Transverse colon (tissue), 4 donors: ENCODE measurements around the gene AP1M2. TPM values are rescaled to one million over a fixed set of nuclear protein-coding genes. Genes with fewer than 3 reads are reported as not detected.

ENCODE experiments used
- DNase-seq: peaks from one replicate; pipeline ENCODE4 v3.0.0-alpha.2; 2019
- H3K27ac ChIP-seq, 4 donors: fragments of 200-600 bp; sonication (generic); 2 replicates each; pipeline ENCODE4 v1.5.1; 2016 to 2018; ENCODE audit warnings: inconsistent platforms in 4 of 4
- H3K27me3 ChIP-seq: fragments of 200-600 bp; sonication (generic); 2 replicates; pipeline ENCODE4 v1.5.1; 2017; ENCODE audit warnings: inconsistent platforms
- H3K36me3 ChIP-seq, 4 donors: fragments of 200-600 bp; sonication (generic); 2 replicates each; pipeline ENCODE4 v1.5.1; 2017 to 2019; ENCODE audit warnings: inconsistent platforms in 4 of 4
- H3K4me1 ChIP-seq, 4 donors: fragments of 200-600 bp; sonication (generic); 2 replicates each; pipeline ENCODE4 v1.5.1; 2017 to 2020; ENCODE audit warnings: inconsistent platforms in 4 of 4
- H3K4me3 ChIP-seq, 4 donors: fragments of 200-600 bp; sonication (generic); 1 replicate in 1 of 4; 2 replicates in 3 of 4; pipeline versions ENCODE4 v1.5.1 to v1.6.1; 2017 to 2019; ENCODE audit warnings: inconsistent platforms in 4 of 4
- H3K9me3 ChIP-seq, 2 donors: fragments of 200-600 bp; sonication (generic); 2 replicates each; pipeline ENCODE4 v1.5.1; 2017 to 2019; ENCODE audit warnings: inconsistent platforms in 2 of 2
- CTCF ChIP-seq, 5 experiments: fragments of 200-600 bp in 3 of 5; fragments of 450-650 bp in 2 of 5; sonication (generic) in 3 of 5; IDR thresholded peaks; 1 replicate in 2 of 5; 2 replicates in 3 of 5; pipeline ENCODE4 v1.5.1; 2016 to 2017; ENCODE audit warnings: antibody characterized with exemption in 5 of 5, inconsistent platforms in 3 of 5, mild to moderate bottlenecking in 2 of 5, moderate library complexity in 1 of 5
- EP300 ChIP-seq: sonication (generic); formaldehyde crosslinking; IDR thresholded peaks from one replicate; pipeline ENCODE4 v1.6.1; 2017; ENCODE audit warnings: antibody characterized with exemption, low read depth
- POLR2A ChIP-seq: fragments of 450-650 bp; IDR thresholded peaks from one replicate; pipeline ENCODE4 v1.6.1; 2016; ENCODE audit warnings: antibody characterized with exemption, mild to moderate bottlenecking, moderate library complexity
- POLR2AphosphoS5 ChIP-seq, 3 donors: sonication (generic); formaldehyde crosslinking; IDR thresholded peaks; one replicate each; pipeline ENCODE4 v1.6.1; 2016; ENCODE audit warnings: antibody characterized with exemption in 3 of 3
- WGBS, 2 donors: methylation state at CpG; one replicate each; pipeline ENCODE4 v1.1.5; 2018; ENCODE audit warnings: low coverage in 1 of 2; 5-methylcytosine and 5-hydroxymethylcytosine counted together
- in situ Hi-C, 4 donors: fragments of 200-750 bp; cut with MboI; loops; one replicate each; pipeline versions ENCODE4 v1.15.0 to v1.15.1; 2017; ENCODE audit warnings: low sequenced_read_pairs in 3 of 4, low pct_ligation_motif_present in 1 of 4, low pct_unique_long_range_greater_than_20kb in 1 of 4
- intact Hi-C: fragments of 100-400 bp; cut with DNase I; formaldehyde crosslinking; loops from one replicate; pipeline ENCODE4 v1.15.1; 2023; ENCODE audit warnings: low total_unique reads
- total RNA-seq, 4 donors: library from RNA; depleted of rRNA; stranded (reverse); fragments of >200 nt; gene quantifications; one replicate each; pipeline ENCODE4 v1.1.0, GENCODE V29; 2016

Gene AP1M2
- total RNA-seq, 4 donors from 2014 or later, result 22.8 to 111 (median 63.1) TPM

DNA sequence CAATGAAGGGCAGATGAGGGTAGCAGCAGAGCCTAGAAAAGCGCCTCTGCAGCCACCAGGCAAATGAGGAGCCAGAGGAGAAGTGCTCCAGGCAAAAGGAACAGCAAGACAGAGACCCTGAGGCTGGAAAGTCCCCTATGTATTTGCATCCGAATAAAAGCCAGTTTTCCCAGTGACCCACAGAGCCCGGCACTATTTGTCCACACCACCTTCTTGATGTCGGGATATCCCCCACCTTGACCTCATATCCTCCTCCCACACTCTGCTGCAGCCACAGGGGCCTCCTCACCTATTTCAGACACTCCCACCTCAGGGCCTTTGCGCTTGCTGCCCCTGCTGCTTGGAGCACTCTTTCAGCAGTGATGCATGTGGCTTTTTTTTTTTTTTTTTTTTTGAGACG, 36.8 kb downstream of the AP1M2 start:
- WGBS, 2 donors, result 72 to 92% methylated on average over 4 to 6 of the region's 6 CpGs
- intact Hi-C loops, result no loop called here
- Histone ChIP-seq H3K4me3 (no peak overlapping the region), H3K27ac (peak overlapping the region; percentile 35 to 68 (median 56)), H3K27me3 (no peaks in the 10 kb centered on the region), H3K9me3 (no peaks in the 10 kb centered on the region), H3K4me1 (peaks cover 3 to 51% (median 17%) of the 10 kb centered on the region in 4 donors), H3K36me3 (peaks cover 0 to 50% (median 17%) of the 10 kb centered on the region in 4 donors)
- in situ Hi-C loops, result no loop called here
- TF ChIP-seq EP300, result no peak
- TF ChIP-seq CTCF (IDR thresholded peaks at IDR 0.05), result no peak
- TF ChIP-seq POLR2AphosphoS5 (IDR thresholded peaks at IDR 0.05), result no peak
- no peak for TF ChIP-seq POLR2A
- no peak for DNase-seq

GRCh38 chr19:10549733-10550132, 37.4 kb downstream of the AP1M2 start:
- 83 to 87% methylated on average over 1 to 7 of the region's 7 CpGs for WGBS, 2 donors
- intact Hi-C loops (no loop called here), in situ Hi-C loops (no loop called here)
- no peak for TF ChIP-seq CTCF (IDR thresholded peaks at IDR 0.05)
- TF ChIP-seq POLR2AphosphoS5 (IDR thresholded peaks at IDR 0.05), result no peak
- TF ChIP-seq EP300, result no peak
- no peak for TF ChIP-seq POLR2A
- DNase-seq, result no peak
- no peaks in the 10 kb centered on the region for H3K27me3 ChIP-seq
- no peaks in the 10 kb centered on the region for H3K9me3 ChIP-seq
- H3K4me3 ChIP-seq, result no peak overlapping the region
- peaks cover 6 to 57% (median 23%) of the 10 kb centered on the region in 4 donors for H3K4me1 ChIP-seq
- H3K36me3 ChIP-seq, result peaks cover 0 to 50% (median 15%) of the 10 kb centered on the region in 4 donors
- peak overlapping the region in 2 of 4 donors; percentile 35 to 58 for H3K27ac ChIP-seq

GRCh38 chr19:10548746-10549276, 38.3 kb downstream of the AP1M2 start:
- Histone ChIP-seq H3K4me3 (no peak overlapping the region), H3K4me1 (peaks cover 8 to 60% (median 26%) of the 10 kb centered on the region in 4 donors), H3K27me3 (no peaks in the 10 kb centered on the region), H3K36me3 (peaks cover 0 to 47% (median 12%) of the 10 kb centered on the region in 4 donors), H3K27ac (no peak overlapping the region), H3K9me3 (no peaks in the 10 kb centered on the region)
- TF ChIP-seq CTCF (IDR thresholded peaks at IDR 0.05), result no peak
- TF ChIP-seq POLR2A, result no peak
- TF ChIP-seq POLR2AphosphoS5 (IDR thresholded peaks at IDR 0.05), result no peak
- no peak for TF ChIP-seq EP300
- 94% methylated on average over 16 of the region's 18 CpGs; no CpG with 5 or more reads in 1 of the 2 donors for WGBS, 2 donors
- in situ Hi-C loops, result no loop called here
- intact Hi-C loops, result no loop called here
- no peak for DNase-seq

- peaks cover 0 to 27% (median 4%) of the 10 kb centered on the region in 4 donors for H3K36me3 ChIP-seq
- H3K4me3 ChIP-seq, result no peak overlapping the region
- in situ Hi-C loops (no loop called here), intact Hi-C loops (no loop called here)
- H3K4me1 ChIP-seq, result peaks cover 8 to 49% (median 22%) of the 10 kb centered on the region in 4 donors
- WGBS, 2 donors, result 97% methylated on average over 6 of the region's 17 CpGs; no CpG with 5 or more reads in 1 of the 2 donors
- DNase-seq, result no peak
- TF ChIP-seq EP300 (no peak), CTCF (IDR thresholded peaks at IDR 0.05) (no peak), POLR2A (no peak), POLR2AphosphoS5 (IDR thresholded peaks at IDR 0.05) (no peak)
- no peaks in the 10 kb centered on the region for H3K27me3 ChIP-seq
- no peak overlapping the region for H3K27ac ChIP-seq
- H3K9me3 ChIP-seq, result no peaks in the 10 kb centered on the region
These were observed 40.3 kb downstream of the AP1M2 start for GRCh38 chr19:10546817-10547216.
